Subcutaneous adipose tissue (tissue), 4 donors: ENCODE measurements around the gene DSTYK. TPM values are rescaled to one million over a fixed set of nuclear protein-coding genes. Genes with fewer than 3 reads are reported as not detected.

ENCODE experiments used
- total RNA-seq, 4 donors: library from RNA; depleted of rRNA; stranded (reverse); fragments of >200 nt; gene quantifications; one replicate each; pipeline ENCODE4 v1.1.0, GENCODE V29; 2016
- TF ChIP-seq, protein P1 (sequence below): fragments of 450-650 bp; IDR thresholded peaks from one replicate; pipeline ENCODE4 v1.5.1; 2016; ENCODE audit warnings: low read depth, mild to moderate bottlenecking, control low read depth, antibody characterized with exemption, moderate library complexity

DSTYK gene
- total RNA-seq, 4 donors from 2014 or later = 7.2 to 12.3 (median 11.0) TPM

DNA sequence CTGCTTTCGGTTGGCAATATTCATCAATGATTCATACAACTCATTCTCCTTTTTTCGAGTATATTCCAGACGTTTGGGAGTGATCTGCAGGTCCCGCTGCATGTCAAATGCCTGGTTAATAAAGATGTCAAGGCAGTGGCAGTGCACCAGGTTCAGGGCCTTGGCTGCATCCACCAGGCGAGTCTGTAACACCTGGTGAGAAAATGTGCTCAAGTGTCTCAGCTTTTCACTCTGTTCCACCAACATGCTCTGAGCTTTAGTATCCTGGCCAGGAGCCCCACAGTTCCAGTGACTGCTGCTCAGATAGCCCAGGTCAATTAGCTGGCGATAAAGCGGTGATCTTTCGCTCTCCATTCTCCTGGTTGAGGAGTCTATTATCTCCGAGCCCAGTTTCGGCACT, 42.3 kb downstream of the DSTYK start:
- TF ChIP-seq, protein P1, sequence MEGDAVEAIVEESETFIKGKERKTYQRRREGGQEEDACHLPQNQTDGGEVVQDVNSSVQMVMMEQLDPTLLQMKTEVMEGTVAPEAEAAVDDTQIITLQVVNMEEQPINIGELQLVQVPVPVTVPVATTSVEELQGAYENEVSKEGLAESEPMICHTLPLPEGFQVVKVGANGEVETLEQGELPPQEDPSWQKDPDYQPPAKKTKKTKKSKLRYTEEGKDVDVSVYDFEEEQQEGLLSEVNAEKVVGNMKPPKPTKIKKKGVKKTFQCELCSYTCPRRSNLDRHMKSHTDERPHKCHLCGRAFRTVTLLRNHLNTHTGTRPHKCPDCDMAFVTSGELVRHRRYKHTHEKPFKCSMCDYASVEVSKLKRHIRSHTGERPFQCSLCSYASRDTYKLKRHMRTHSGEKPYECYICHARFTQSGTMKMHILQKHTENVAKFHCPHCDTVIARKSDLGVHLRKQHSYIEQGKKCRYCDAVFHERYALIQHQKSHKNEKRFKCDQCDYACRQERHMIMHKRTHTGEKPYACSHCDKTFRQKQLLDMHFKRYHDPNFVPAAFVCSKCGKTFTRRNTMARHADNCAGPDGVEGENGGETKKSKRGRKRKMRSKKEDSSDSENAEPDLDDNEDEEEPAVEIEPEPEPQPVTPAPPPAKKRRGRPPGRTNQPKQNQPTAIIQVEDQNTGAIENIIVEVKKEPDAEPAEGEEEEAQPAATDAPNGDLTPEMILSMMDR = no peak

DNA sequence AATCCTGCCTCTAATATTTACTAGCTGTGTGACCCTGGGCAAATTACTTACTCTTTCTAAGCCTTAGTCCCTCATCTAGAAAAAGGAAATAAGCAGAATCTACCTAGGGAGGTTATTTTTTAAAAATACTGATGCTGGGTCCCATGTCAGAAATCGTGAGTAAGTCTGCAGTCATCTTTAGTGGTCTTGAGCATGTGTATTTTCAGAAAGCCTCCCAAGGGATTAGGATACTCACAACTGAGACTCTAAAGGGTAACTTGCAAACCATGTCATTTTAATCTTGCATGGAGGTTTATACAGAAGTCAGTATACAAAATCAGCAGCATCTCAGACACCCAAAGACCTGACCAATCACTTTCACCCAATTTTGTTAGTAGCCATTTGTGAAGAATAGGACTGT, 43.2 kb downstream of the DSTYK start:
- TF ChIP-seq, protein P1 = no peak

DNA sequence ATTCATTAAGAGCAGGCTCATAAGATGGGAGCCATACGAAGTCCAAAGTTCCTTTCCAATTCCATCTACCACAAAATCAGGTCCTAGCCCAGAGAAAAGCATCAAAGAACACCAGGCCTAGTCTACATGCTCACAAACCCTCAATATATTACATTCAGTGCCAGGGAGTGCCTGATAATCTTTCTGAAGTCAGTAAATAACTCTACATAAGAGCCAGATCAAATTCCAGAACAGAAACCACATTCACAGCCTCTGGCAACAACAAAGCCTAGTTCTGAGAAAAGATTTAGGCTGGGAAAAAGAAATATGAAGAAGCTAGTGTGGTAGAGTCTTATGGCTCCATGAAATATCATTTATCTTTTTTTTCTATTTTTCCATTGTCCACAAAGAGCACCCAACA, 49.2 kb downstream of the DSTYK start:
- TF ChIP-seq, protein P1 = no peak

DNA sequence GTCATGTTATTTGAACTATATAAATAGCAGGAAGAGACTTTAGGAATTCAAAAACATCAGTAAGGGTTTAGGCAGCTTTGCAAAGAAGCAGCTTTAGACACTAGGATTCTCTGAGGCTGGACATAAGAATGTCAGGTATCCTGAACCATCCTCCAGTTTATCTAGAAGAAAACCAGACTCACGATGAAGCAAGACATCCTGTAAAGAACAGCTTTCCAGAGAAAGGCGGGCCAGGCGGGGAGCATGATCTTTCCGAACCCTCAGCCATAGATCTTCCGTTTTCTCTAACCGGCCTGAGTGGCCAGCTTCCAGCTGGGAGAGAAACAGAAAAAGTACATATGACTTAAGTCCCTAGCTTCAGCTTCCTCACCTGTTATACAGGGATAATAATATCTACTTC, 50.4 kb downstream of the DSTYK start:
- TF ChIP-seq, protein P1 = no peak

DNA sequence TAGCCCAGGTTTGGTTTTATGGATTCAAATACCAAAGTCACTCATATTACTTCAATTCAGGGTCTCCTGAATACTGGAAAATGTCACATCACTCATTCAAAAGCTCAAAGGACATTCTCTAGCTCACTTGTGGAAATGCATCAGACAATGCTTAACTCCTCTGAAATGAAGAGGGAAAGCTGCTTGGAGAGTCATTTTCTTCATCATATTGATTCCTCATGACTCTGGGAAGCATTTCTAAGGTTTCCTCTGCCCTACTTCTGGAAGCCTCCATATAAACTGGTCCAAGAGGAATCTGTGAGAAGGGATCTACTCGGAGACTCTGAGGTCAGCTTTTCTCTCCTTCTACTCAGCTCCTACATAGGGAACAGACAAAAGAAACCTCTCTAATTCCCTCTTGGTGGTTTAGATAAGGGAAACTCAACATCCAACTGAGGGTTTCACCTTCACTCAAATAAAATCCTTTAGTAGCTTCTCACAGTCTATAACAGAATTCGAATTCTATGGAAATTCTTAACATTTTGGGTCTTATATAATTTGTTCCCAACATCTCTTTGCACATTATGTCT, 53.4 kb downstream of the DSTYK start:
- TF ChIP-seq, protein P1 = no peak

DNA sequence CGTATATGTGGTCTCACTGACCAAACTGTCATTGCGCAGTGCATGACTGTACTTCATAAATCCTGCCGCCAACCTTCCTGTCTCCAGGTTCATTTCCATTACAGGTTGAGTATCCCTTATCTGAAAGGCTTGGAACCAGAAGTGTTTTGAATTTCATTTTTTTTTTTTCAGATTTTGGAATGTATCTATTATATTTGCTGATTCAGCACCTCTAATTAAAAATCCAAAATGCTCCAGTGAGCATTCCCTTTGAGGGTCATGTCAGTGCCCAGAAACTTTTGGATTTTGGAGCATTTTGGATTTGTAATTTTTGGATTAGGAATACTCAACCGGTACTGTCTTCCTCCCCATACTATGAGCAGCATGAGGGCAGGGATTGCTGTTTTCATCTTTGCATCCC, 59.0 kb downstream of the DSTYK start:
- TF ChIP-seq, protein P1 = no peak

DNA sequence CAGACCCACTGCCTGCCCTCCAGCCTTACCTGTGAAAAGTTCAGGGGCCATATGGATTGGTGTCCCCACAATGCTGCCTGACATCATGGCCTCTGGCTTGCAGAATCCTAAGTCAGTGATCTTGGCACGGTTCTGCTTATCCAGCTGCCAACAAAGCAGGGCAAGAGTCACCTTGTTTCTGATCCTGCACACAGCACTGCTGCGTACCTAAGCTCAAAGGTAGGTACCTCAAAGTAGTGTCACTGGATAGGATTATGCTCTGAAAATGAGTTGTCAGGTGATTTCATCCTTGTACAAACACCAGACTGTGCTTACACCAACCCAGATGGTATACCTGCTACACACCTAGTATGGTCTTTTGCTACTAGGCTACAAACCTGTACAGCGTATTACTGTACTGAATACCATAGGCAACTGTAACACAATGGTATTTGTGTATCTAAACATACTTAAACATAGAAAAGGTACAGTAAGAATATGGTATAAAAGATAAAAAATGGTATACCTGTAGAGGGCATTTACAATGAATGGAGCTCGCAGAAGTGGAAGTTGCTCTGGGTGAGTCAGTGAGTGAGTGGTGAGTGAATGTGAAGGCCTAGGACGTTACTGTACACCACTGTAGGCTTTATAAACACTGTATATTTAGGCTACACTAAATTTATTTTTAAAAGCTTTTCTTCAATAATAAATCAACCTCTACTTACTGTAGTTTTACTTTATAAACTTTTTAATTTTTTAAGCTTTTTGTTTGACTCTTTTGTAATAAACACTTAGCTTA, 60.7 kb downstream of the DSTYK start:
- TF ChIP-seq, protein P1 = no peak
